K562 (cell line): ENCODE data around the gene USP15. TPM values are rescaled to one million over a fixed set of nuclear protein-coding genes. Genes with fewer than 3 reads are reported as not detected.
A peak's percentile ranks its signal among the peaks of the same experiment; 100 is the strongest.

Experiments used
- IRF1 ChIP-seq: sonication (generic); formaldehyde crosslinking; IDR thresholded peaks from 2 replicates; pipeline ENCODE4 v1.8.0; 2022; ENCODE audit warnings: missing genetic modification reagents, mild to moderate bottlenecking, borderline replicate concordance
- PRDM10 ChIP-seq: fragments of 450-650 bp; IDR thresholded peaks from 2 replicates; pipeline ENCODE4 v1.6.1; 2018; ENCODE audit not compliant: partially characterized antibody
- TAF9B ChIP-seq: fragments of 450-650 bp; IDR thresholded peaks from 2 replicates; pipeline ENCODE4 v1.6.1; 2018; ENCODE audit warnings: mild to moderate bottlenecking; ENCODE audit not compliant: partially characterized antibody
- WHSC1 ChIP-seq: IDR thresholded peaks from one replicate; pipeline ENCODE4 v1.6.1; 2012; ENCODE audit warnings: low read length, control low read depth, inconsistent platforms
- ZBTB34 ChIP-seq: fragments of 250-450 bp; sonication (Bioruptor Pico); IDR thresholded peaks from 2 replicates; pipeline ENCODE4 v1.8.0; 2021; ENCODE audit warnings: mild to moderate bottlenecking, moderate library complexity
- ZBTB40 ChIP-seq, 2 experiments: fragments of 450-650 bp in 1 of 2; sonication (generic) in 1 of 2; formaldehyde crosslinking in 1 of 2; IDR thresholded peaks; 2 replicates each; pipeline versions ENCODE4 v1.7.1 to v1.9.0; 2016 to 2022; ENCODE audit warnings: inconsistent platforms in 1 of 2, mild to moderate bottlenecking in 1 of 2, missing genetic modification reagents in 1 of 2
- ZBTB43 ChIP-seq: sonication (generic); formaldehyde crosslinking; IDR thresholded peaks from 2 replicates; pipeline ENCODE4 v1.8.0; 2023; ENCODE audit warnings: mild to moderate bottlenecking, missing genetic modification reagents
- ZNF695 ChIP-seq: fragments of 450-650 bp; formaldehyde crosslinking; IDR thresholded peaks from 2 replicates; pipeline ENCODE4 v1.4.0; 2020; ENCODE audit warnings: mild to moderate bottlenecking, moderate library complexity
- polyA plus RNA-seq, 8 experiments: library from polyadenylated mRNA; depleted of rRNA in 4 of 8; stranded (reverse) in 5 of 8; unstranded in 3 of 8; fragments of >200 nt; fragmentation: Nextera tagmentation in 2 of 8; fragmentation: Illumina TruSeq in 1 of 8; extraction: Ambion mirVana in 2 of 8; extraction: Trizol in 1 of 8; gene quantifications; 2 replicates each; pipeline versions ENCODE4 v1.2.1 to v1.2.3, GENCODE V29; 2011 to 2014; ENCODE audit warnings: inconsistent platforms in 1 of 8, missing spikeins in 1 of 8
- total RNA-seq, 7 experiments: library from RNA; depleted of rRNA in 6 of 7; stranded (reverse); fragments of >200 nt in 6 of 7; fragmentation: Illumina TruSeq in 2 of 7; extraction: Trizol in 2 of 7; gene quantifications; 2 replicates each; pipeline versions ENCODE4 v1.2.1 to v1.2.3, GENCODE V29; 2011 to 2021; ENCODE audit warnings: low replicate concordance in 1 of 7

USP15 gene
- total and polyA plus RNA-seq, 9 of the 15 experiments (the other 6 are each of a cell fraction or from before 2014, with no cell fraction given), result 140 to 272 (median 182) TPM

- 0 out of 2 replicates have a peak, but pooled peaks have one; percentile 15 for TF ChIP-seq ZBTB40 (IDR thresholded peaks at IDR 0.05)
- no peak for TF ChIP-seq ZBTB40 (CRISPR knock-in tag; IDR thresholded peaks at IDR 0.05)
- peak; percentile 42 for TF ChIP-seq PRDM10
- TF ChIP-seq ZBTB43 (CRISPR knock-in tag), result no peak
- TF ChIP-seq IRF1 (CRISPR knock-in tag), result no peak
- no peak for TF ChIP-seq ZBTB34 (CRISPR knock-in tag)
- no peak for TF ChIP-seq TAF9B
- no peak for TF ChIP-seq ZNF695
- TF ChIP-seq WHSC1, result no peak
These were observed 804 bp downstream of the USP15 start (continued) for GRCh38 chr12:62260733-62261683.
